Suprapubic skin (tissue), 4 donors: ENCODE data around the gene UVRAG. TPM values are rescaled to one million over a fixed set of nuclear protein-coding genes. Genes with fewer than 3 reads are reported as not detected.

Source experiments
- DNase-seq, 2 donors: peaks; one replicate each; pipeline ENCODE4 v3.0.0-alpha.2; 2019; ENCODE audit warnings: low spot score in 2 of 2
- H3K27ac ChIP-seq: fragments of 200-600 bp; sonication (generic); one replicate; pipeline ENCODE4 v1.5.1; 2019
- H3K27me3 ChIP-seq: fragments of 200-600 bp; sonication (generic); one replicate; pipeline ENCODE4 v1.5.1; 2019
- H3K36me3 ChIP-seq: fragments of 200-600 bp; sonication (generic); one replicate; pipeline ENCODE4 v1.5.1; 2019
- H3K4me1 ChIP-seq: fragments of 200-600 bp; sonication (generic); one replicate; pipeline ENCODE4 v1.5.1; 2019
- H3K4me3 ChIP-seq: fragments of 200-600 bp; sonication (generic); one replicate; pipeline ENCODE4 v1.5.1; 2019; ENCODE audit warnings: mild to moderate bottlenecking
- H3K9me3 ChIP-seq: fragments of 200-600 bp; sonication (generic); one replicate; pipeline ENCODE4 v1.5.1; 2019
- CTCF ChIP-seq, 2 donors: fragments of 200-600 bp in 1 of 2; fragments of 450-650 bp in 1 of 2; sonication (generic) in 1 of 2; IDR thresholded peaks; one replicate each; pipeline ENCODE4 v1.5.1; 2016 to 2019; ENCODE audit warnings: antibody characterized with exemption in 2 of 2, mild to moderate bottlenecking in 1 of 2, moderate library complexity in 1 of 2
- EP300 ChIP-seq: sonication (generic); formaldehyde crosslinking; IDR thresholded peaks from one replicate; pipeline ENCODE4 v1.6.1; 2017; ENCODE audit warnings: antibody characterized with exemption
- POLR2A ChIP-seq, 2 donors: fragments of 450-650 bp; IDR thresholded peaks; one replicate each; pipeline ENCODE4 v1.6.1; 2017; ENCODE audit warnings: antibody characterized with exemption in 2 of 2, mild to moderate bottlenecking in 2 of 2, moderate library complexity in 2 of 2
- POLR2AphosphoS5 ChIP-seq, 3 donors: sonication (generic); formaldehyde crosslinking; IDR thresholded peaks; one replicate each; pipeline ENCODE4 v1.6.1; 2017; ENCODE audit warnings: antibody characterized with exemption in 3 of 3
- WGBS: methylation state at CpG from one replicate; pipeline ENCODE4 v1.1.5; 2018; 5-methylcytosine and 5-hydroxymethylcytosine counted together
- total RNA-seq, 4 donors: library from RNA; depleted of rRNA; stranded (reverse); fragments of >200 nt; gene quantifications; one replicate each; pipeline ENCODE4 v1.1.0, GENCODE V29; 2016

The UVRAG gene
- total RNA-seq, 4 donors from 2014 or later, result 17.5 to 30.0 (median 22.1) TPM

GRCh38 chr11:76114238-76114637, 299.2 kb downstream of the UVRAG start:
- no peak for DNase-seq
- 98% methylated on average over 2 of the region's 2 CpGs for WGBS
- TF ChIP-seq POLR2AphosphoS5 (IDR thresholded peaks at IDR 0.05), result no peak
- TF ChIP-seq CTCF (IDR thresholded peaks at IDR 0.05), result no peak
- no peak for TF ChIP-seq POLR2A (IDR thresholded peaks at IDR 0.05)
- TF ChIP-seq EP300, result no peak
- no peak overlapping the region for H3K27ac ChIP-seq
- no peaks in the 10 kb centered on the region for H3K9me3 ChIP-seq
- no peaks in the 10 kb centered on the region for H3K4me1 ChIP-seq
- no peak overlapping the region for H3K4me3 ChIP-seq
- H3K36me3 ChIP-seq, result peaks cover 4% of the 10 kb centered on the region
- no peaks in the 10 kb centered on the region for H3K27me3 ChIP-seq

- no peaks in the 10 kb centered on the region for H3K27me3 ChIP-seq
- 93% methylated on average over 3 of the region's 3 CpGs for WGBS
Measured at GRCh38 chr11:76115555-76115954, 300.5 kb downstream of the UVRAG start.

GRCh38 chr11:76119032-76119431, 304.0 kb downstream of the UVRAG start:
- Histone ChIP-seq H3K4me1 (peaks cover 16% of the 10 kb centered on the region), H3K9me3 (no peaks in the 10 kb centered on the region), H3K4me3 (no peak overlapping the region), H3K36me3 (peaks cover 4% of the 10 kb centered on the region), H3K27ac (no peak overlapping the region), H3K27me3 (no peaks in the 10 kb centered on the region)
- TF ChIP-seq POLR2AphosphoS5 (IDR thresholded peaks at IDR 0.05), result no peak
- no peak for TF ChIP-seq POLR2A (IDR thresholded peaks at IDR 0.05)
- 86% methylated on average over 2 of the region's 2 CpGs for WGBS
- DNase-seq, result no peak

More at GRCh38 chr11:76115555-76115954, 300.5 kb downstream of the UVRAG start:
- H3K27ac ChIP-seq, result no peak overlapping the region
- H3K36me3 ChIP-seq, result peaks cover 4% of the 10 kb centered on the region
- H3K9me3 ChIP-seq, result no peaks in the 10 kb centered on the region
- H3K4me1 ChIP-seq, result peaks cover 11% of the 10 kb centered on the region
- TF ChIP-seq POLR2A (IDR thresholded peaks at IDR 0.05), result no peak
- no peak for TF ChIP-seq CTCF (IDR thresholded peaks at IDR 0.05)
- no peak for TF ChIP-seq EP300
- no peak for TF ChIP-seq POLR2AphosphoS5 (IDR thresholded peaks at IDR 0.05)
- DNase-seq, result no peak
- H3K4me3 ChIP-seq, result no peak overlapping the region

- DNase-seq, result no peak
- Histone ChIP-seq H3K27ac (no peak overlapping the region), H3K36me3 (peaks cover 4% of the 10 kb centered on the region), H3K9me3 (no peaks in the 10 kb centered on the region), H3K27me3 (no peaks in the 10 kb centered on the region), H3K4me3 (no peak overlapping the region), H3K4me1 (peaks cover 16% of the 10 kb centered on the region)
- WGBS, result 79% methylated on average over 4 of the region's 4 CpGs
- no peak for TF ChIP-seq POLR2A (IDR thresholded peaks at IDR 0.05)
- TF ChIP-seq EP300, result no peak
- TF ChIP-seq POLR2AphosphoS5 (IDR thresholded peaks at IDR 0.05), result no peak
- no peak for TF ChIP-seq CTCF (IDR thresholded peaks at IDR 0.05)
Measured at GRCh38 chr11:76119779-76120178, 304.8 kb downstream of the UVRAG start.

GRCh38 chr11:76120513-76121101, 305.6 kb downstream of the UVRAG start:
- no peak overlapping the region for H3K4me3 ChIP-seq
- no peaks in the 10 kb centered on the region for H3K27me3 ChIP-seq
- 60% methylated on average over 5 of the region's 5 CpGs for WGBS
- no peak overlapping the region for H3K27ac ChIP-seq
- H3K9me3 ChIP-seq, result no peaks in the 10 kb centered on the region
- no peak for DNase-seq
- peaks cover 16% of the 10 kb centered on the region for H3K4me1 ChIP-seq
- TF ChIP-seq EP300 (no peak), CTCF (IDR thresholded peaks at IDR 0.05) (no peak), POLR2AphosphoS5 (IDR thresholded peaks at IDR 0.05) (no peak), POLR2A (IDR thresholded peaks at IDR 0.05) (no peak)
- H3K36me3 ChIP-seq, result peaks cover 4% of the 10 kb centered on the region

- WGBS, result 52% methylated on average over 4 of the region's 4 CpGs
- Histone ChIP-seq H3K9me3 (no peaks in the 10 kb centered on the region), H3K27me3 (no peaks in the 10 kb centered on the region), H3K4me3 (no peak overlapping the region), H3K4me1 (peaks cover 16% of the 10 kb centered on the region), H3K36me3 (no peaks in the 10 kb centered on the region), H3K27ac (no peak overlapping the region)
- TF ChIP-seq POLR2A (IDR thresholded peaks at IDR 0.05) (no peak), POLR2AphosphoS5 (IDR thresholded peaks at IDR 0.05) (no peak), EP300 (no peak), CTCF (IDR thresholded peaks at IDR 0.05) (no peak)
- DNase-seq, result no peak
Measured at GRCh38 chr11:76123248-76123647, 308.2 kb downstream of the UVRAG start.
